Neural cell (in vitro differentiated cells): ENCODE results near the gene LRRFIP2.

Source experiments
- EZH2 ChIP-seq: fragments of 200-600, 300-800 bp; shearing (Covaris generic), sonication (generic); IDR thresholded peaks from 2 replicates; pipeline ENCODE4 v1.6.1; 2014; ENCODE audit warnings: antibody characterized with exemption, low read length, borderline replicate concordance, mild to moderate bottlenecking; ENCODE audit not compliant: insufficient read depth, poor library complexity, severe bottlenecking
- MXI1 ChIP-seq: fragments of 450-650 bp; conservative IDR thresholded peaks from 2 replicates; pipeline ENCODE4 v1.6.1; 2014; ENCODE audit warnings: antibody characterized with exemption, mild to moderate bottlenecking; ENCODE audit not compliant: poor library complexity, severe bottlenecking
- REST ChIP-seq: IDR thresholded peaks from 2 replicates; pipeline ENCODE4 v1.6.1; 2012; ENCODE audit warnings: borderline replicate concordance
- SMC3 ChIP-seq: fragments of 450-650 bp; conservative IDR thresholded peaks from 2 replicates; pipeline ENCODE4 v1.6.1; 2014; ENCODE audit warnings: antibody characterized with exemption, mild to moderate bottlenecking, moderate library complexity; ENCODE audit not compliant: poor library complexity
- TF ChIP-seq, protein P1 (sequence below): fragments of 450-650 bp; IDR thresholded peaks from 2 replicates; pipeline ENCODE4 v1.5.1; 2014; ENCODE audit warnings: antibody characterized with exemption, mild to moderate bottlenecking, moderate library complexity; ENCODE audit not compliant: poor library complexity, severe bottlenecking

DNA sequence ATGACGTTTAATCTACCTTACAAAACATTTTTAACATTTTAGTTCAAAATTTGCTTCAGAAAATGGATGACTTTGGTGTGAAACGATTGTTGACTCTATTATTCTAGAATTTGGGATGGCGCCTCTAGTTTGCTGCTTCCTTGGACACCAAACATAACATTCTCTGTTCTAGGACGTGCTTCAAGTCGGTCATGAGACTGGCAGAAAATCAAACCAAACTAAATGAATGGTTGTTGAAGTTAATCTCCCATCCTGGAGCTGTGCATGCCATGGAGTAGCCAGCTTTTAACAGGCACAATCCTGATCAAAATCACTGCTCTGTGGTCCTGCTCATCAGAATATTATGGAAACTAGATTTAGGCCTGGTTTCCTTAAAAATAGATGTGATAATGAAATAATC, 9.6 kb upstream of the LRRFIP2 start:
- TF ChIP-seq, protein P1, sequence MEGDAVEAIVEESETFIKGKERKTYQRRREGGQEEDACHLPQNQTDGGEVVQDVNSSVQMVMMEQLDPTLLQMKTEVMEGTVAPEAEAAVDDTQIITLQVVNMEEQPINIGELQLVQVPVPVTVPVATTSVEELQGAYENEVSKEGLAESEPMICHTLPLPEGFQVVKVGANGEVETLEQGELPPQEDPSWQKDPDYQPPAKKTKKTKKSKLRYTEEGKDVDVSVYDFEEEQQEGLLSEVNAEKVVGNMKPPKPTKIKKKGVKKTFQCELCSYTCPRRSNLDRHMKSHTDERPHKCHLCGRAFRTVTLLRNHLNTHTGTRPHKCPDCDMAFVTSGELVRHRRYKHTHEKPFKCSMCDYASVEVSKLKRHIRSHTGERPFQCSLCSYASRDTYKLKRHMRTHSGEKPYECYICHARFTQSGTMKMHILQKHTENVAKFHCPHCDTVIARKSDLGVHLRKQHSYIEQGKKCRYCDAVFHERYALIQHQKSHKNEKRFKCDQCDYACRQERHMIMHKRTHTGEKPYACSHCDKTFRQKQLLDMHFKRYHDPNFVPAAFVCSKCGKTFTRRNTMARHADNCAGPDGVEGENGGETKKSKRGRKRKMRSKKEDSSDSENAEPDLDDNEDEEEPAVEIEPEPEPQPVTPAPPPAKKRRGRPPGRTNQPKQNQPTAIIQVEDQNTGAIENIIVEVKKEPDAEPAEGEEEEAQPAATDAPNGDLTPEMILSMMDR, result no peak
- no peak for TF ChIP-seq MXI1
- TF ChIP-seq EZH2, result no peak
- TF ChIP-seq SMC3, result no peak
- TF ChIP-seq REST, result no peak
